NCI-H1930 (cell line): ENCODE measurements around the gene PROM2.

Experiments used
- DNase-seq, 2 experiments: peaks; one replicate each; lab custom pipeline; 2025; lab: John Stamatoyannopoulos, UW

The PROM2 gene

GRCh38 chr2:95285542-95285932 lies 11.3 kb downstream of the PROM2 start:
- DNase-seq, result no peak

GRCh38 chr2:95287336-95287735 lies 13.1 kb downstream of the PROM2 start:
- DNase-seq, result no peak

- no peak for DNase-seq
Observed at GRCh38 chr2:95287806-95288205, 13.6 kb downstream of the PROM2 start.

- no peak for DNase-seq
Observed at GRCh38 chr2:95289253-95289652, 15.0 kb downstream of the PROM2 start.

GRCh38 chr2:95291222-95291621 lies 17.0 kb downstream of the PROM2 start:
- DNase-seq, result no peak

GRCh38 chr2:95292623-95293260 lies 18.5 kb downstream of the PROM2 start:
- DNase-seq, result no peak

- DNase-seq, result no peak
Observed at GRCh38 chr2:95294579-95295250, 20.5 kb downstream of the PROM2 start.

GRCh38 chr2:95295376-95295775 lies 21.1 kb downstream of the PROM2 start:
- no peak for DNase-seq

- no peak for DNase-seq
Observed at GRCh38 chr2:95296011-95296410, 21.8 kb downstream of the PROM2 start.

GRCh38 chr2:95296880-95297487 lies 22.7 kb downstream of the PROM2 start, which contains the start of gene KCNIP3:
Gene KCNIP3 (plus strand): TSS chr2:95297347. CDS start chr2:95297439, 92 bp downstream.
- no peak for DNase-seq

GRCh38 chr2:95297639-95298395 lies 23.6 kb downstream of the PROM2 start:
- DNase-seq, result no peak

- DNase-seq, result no peak
Observed at GRCh38 chr2:95298486-95299111, 24.4 kb downstream of the PROM2 start.

GRCh38 chr2:95299961-95300360 lies 25.7 kb downstream of the PROM2 start:
- DNase-seq, result no peak

GRCh38 chr2:95300450-95300849 lies 26.2 kb downstream of the PROM2 start:
- DNase-seq, result no peak

- DNase-seq, result no peak
Observed at GRCh38 chr2:95301186-95301585, 26.9 kb downstream of the PROM2 start.

GRCh38 chr2:95301876-95302641 lies 27.8 kb downstream of the PROM2 start:
- no peak for DNase-seq

- DNase-seq, result no peak
Observed at GRCh38 chr2:95303191-95303919, 29.1 kb downstream of the PROM2 start.

- DNase-seq, result no peak
Observed at GRCh38 chr2:95305380-95306061, 31.3 kb downstream of the PROM2 start.

- no peak for DNase-seq
Observed at GRCh38 chr2:95306336-95306895, 32.2 kb downstream of the PROM2 start.

- no peak for DNase-seq
Observed at GRCh38 chr2:95307036-95307435, 32.8 kb downstream of the PROM2 start.
